Panc1 (cell line): ENCODE measurements around the gene PHTF2. TPM values are rescaled to one million over a fixed set of nuclear protein-coding genes. Genes with fewer than 3 reads are reported as not detected.

ENCODE experiments used
- ATAC-seq: fragments of 200-7000 bp; cut with Tn5 transposase; 2 replicates; pipeline ENCODE4 v1.9.1; 2020; ENCODE audit warnings: mild to moderate bottlenecking, moderate library complexity
- BruUV-seq: library from RNA; stranded (reverse); fragments of 400-500 nt; replicated peaks from 2 replicates; lab custom pipeline; 2021; lab: Mats Ljungman, UMichigan
- CTCF ChIA-PET: fragments of 300-600 bp; sonication (Branson Sonifier 250); formaldehyde crosslinking; loops from one replicate; lab custom pipeline; 2022; ENCODE audit warnings: antibody characterized with exemption; lab: Charles Lee
- POLR2A ChIA-PET: fragments of 300-600 bp; sonication (Branson Sonifier 250); formaldehyde crosslinking; loops from one replicate; lab custom pipeline; 2022; ENCODE audit warnings: antibody characterized with exemption; lab: Charles Lee
- DNase-seq: peaks from one replicate; pipeline ENCODE4 v3.0.0-alpha.2; 2010; ENCODE audit warnings: low read depth, low spot score
- H3K27ac ChIP-seq: 2 replicates; pipeline ENCODE4 v1.5.1; 2011; ENCODE audit warnings: mild to moderate bottlenecking, low read length, inconsistent platforms
- H3K27me3 ChIP-seq: fragments of 200-500 bp; sonication (Bioruptor generic); 2 replicates; pipeline ENCODE4 v1.6.0; 2014; ENCODE audit warnings: low read length, inconsistent platforms; ENCODE audit not compliant: control insufficient read depth, insufficient read depth
- H3K36me3 ChIP-seq: fragments of 200-500 bp; sonication (Bioruptor generic); 2 replicates; pipeline ENCODE4 v1.5.1; 2014; ENCODE audit warnings: inconsistent platforms, mild to moderate bottlenecking, low read length, moderate library complexity; ENCODE audit not compliant: control insufficient read depth, insufficient read depth
- H3K4me1 ChIP-seq: 2 replicates; pipeline ENCODE4 v1.5.1; 2011; ENCODE audit warnings: inconsistent platforms, mild to moderate bottlenecking, low read length, moderate library complexity; ENCODE audit not compliant: control insufficient read depth, insufficient read depth
- H3K4me3 ChIP-seq, 2 experiments: 2 replicates each; pipeline ENCODE4 v1.5.1; 2011 to 2012; ENCODE audit warnings: low read depth in 2 of 2, low read length in 2 of 2, mild to moderate bottlenecking in 2 of 2, inconsistent platforms in 1 of 2, moderate library complexity in 1 of 2
- H3K9me3 ChIP-seq: fragments of 200-500 bp; sonication (Bioruptor generic); 2 replicates; pipeline ENCODE4 v1.5.1; 2014; ENCODE audit warnings: low read depth, mild to moderate bottlenecking, inconsistent platforms, low read length, moderate library complexity; ENCODE audit not compliant: control insufficient read depth, insufficient read depth
- POLR2AphosphoS5 ChIP-seq: IDR thresholded peaks from 2 replicates; pipeline ENCODE4 v1.6.1; 2012; ENCODE audit warnings: mild to moderate bottlenecking, low read depth, low read length, moderate library complexity
- SIN3A ChIP-seq: IDR thresholded peaks from 2 replicates; pipeline ENCODE4 v1.6.1; 2012; ENCODE audit warnings: low read depth, mild to moderate bottlenecking, low read length, moderate library complexity, borderline replicate concordance; ENCODE audit not compliant: insufficient read depth
- TCF7L2 ChIP-seq: IDR thresholded peaks from 2 replicates; pipeline ENCODE4 v1.6.1; 2011; ENCODE audit warnings: mild to moderate bottlenecking, low read depth, low read length, inconsistent platforms
- in situ Hi-C: cut with HindIII; loops from 2 replicates; pipeline ENCODE4 v1.10.0; 2016; ENCODE audit warnings: low sequenced_read_pairs, low pct_unique_long_range_greater_than_20kb
- intact Hi-C: fragments of 100-400 bp; cut with micrococcal nuclease; formaldehyde crosslinking; loops from one replicate; pipeline ENCODE4 v1.10.0; 2022; ENCODE audit not compliant: unreplicated experiment
- total RNA-seq: library from RNA; stranded (reverse); gene quantifications from one replicate; pipeline ENCODE4 v1.2.1, GENCODE V29; 2021; ENCODE audit not compliant: unreplicated experiment
- TF ChIP-seq, protein P1 (sequence below): fragments of 450-650 bp; IDR thresholded peaks from 2 replicates; pipeline ENCODE4 v1.5.1; 2017; ENCODE audit warnings: mild to moderate bottlenecking
- TF ChIP-seq, protein P2 (sequence below), 2 experiments: IDR thresholded peaks; 2 replicates each; pipeline ENCODE4 v1.6.1; 2011 to 2012; ENCODE audit warnings: low read depth in 2 of 2, control low read depth in 1 of 2, low read length in 1 of 2, mild to moderate bottlenecking in 1 of 2, moderate library complexity in 1 of 2; ENCODE audit not compliant: insufficient read depth in 1 of 2

Gene PHTF2
- total RNA-seq, 1 experiment from 2014 or later = 61.5 TPM

DNA sequence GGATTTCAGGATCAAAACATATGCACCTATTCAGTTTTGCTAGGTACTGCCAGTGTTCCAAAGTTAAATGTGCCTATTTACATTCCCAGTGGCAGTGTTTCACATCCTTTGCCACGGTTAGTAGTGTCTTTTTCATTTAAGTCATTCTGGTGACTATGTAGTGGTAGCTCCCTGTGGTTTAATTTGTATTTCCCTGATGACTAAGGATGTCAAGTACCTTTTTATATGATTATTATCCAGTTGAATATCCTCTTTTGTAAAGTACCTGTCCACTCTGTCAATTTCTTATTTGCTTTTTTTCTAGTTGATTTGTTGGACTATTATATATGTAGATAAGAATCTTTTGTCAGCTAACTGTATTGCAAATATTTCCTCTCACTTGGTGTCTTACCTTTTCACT lies 45.4 kb upstream of the PHTF2 start:
- ChIA-PET POLR2A (no interaction called here), CTCF (no interaction called here)
- TF ChIP-seq POLR2AphosphoS5 = no peak
- TF ChIP-seq, protein P1, sequence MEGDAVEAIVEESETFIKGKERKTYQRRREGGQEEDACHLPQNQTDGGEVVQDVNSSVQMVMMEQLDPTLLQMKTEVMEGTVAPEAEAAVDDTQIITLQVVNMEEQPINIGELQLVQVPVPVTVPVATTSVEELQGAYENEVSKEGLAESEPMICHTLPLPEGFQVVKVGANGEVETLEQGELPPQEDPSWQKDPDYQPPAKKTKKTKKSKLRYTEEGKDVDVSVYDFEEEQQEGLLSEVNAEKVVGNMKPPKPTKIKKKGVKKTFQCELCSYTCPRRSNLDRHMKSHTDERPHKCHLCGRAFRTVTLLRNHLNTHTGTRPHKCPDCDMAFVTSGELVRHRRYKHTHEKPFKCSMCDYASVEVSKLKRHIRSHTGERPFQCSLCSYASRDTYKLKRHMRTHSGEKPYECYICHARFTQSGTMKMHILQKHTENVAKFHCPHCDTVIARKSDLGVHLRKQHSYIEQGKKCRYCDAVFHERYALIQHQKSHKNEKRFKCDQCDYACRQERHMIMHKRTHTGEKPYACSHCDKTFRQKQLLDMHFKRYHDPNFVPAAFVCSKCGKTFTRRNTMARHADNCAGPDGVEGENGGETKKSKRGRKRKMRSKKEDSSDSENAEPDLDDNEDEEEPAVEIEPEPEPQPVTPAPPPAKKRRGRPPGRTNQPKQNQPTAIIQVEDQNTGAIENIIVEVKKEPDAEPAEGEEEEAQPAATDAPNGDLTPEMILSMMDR = no peak
- TF ChIP-seq, protein P2, sequence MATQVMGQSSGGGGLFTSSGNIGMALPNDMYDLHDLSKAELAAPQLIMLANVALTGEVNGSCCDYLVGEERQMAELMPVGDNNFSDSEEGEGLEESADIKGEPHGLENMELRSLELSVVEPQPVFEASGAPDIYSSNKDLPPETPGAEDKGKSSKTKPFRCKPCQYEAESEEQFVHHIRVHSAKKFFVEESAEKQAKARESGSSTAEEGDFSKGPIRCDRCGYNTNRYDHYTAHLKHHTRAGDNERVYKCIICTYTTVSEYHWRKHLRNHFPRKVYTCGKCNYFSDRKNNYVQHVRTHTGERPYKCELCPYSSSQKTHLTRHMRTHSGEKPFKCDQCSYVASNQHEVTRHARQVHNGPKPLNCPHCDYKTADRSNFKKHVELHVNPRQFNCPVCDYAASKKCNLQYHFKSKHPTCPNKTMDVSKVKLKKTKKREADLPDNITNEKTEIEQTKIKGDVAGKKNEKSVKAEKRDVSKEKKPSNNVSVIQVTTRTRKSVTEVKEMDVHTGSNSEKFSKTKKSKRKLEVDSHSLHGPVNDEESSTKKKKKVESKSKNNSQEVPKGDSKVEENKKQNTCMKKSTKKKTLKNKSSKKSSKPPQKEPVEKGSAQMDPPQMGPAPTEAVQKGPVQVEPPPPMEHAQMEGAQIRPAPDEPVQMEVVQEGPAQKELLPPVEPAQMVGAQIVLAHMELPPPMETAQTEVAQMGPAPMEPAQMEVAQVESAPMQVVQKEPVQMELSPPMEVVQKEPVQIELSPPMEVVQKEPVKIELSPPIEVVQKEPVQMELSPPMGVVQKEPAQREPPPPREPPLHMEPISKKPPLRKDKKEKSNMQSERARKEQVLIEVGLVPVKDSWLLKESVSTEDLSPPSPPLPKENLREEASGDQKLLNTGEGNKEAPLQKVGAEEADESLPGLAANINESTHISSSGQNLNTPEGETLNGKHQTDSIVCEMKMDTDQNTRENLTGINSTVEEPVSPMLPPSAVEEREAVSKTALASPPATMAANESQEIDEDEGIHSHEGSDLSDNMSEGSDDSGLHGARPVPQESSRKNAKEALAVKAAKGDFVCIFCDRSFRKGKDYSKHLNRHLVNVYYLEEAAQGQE (IDR thresholded peaks at IDR 0.05; ENCODE audit: insufficient read depth in 1 of 2, low read depth in 2 of 2, low read length in 1 of 2) = no peak
- TF ChIP-seq SIN3A = no peak
- TF ChIP-seq TCF7L2 = no peak
- no TSS peak for BruUV-seq
- ATAC-seq = no peak
- H3K27me3 ChIP-seq = no peaks in the 10 kb centered on the region
- H3K27ac ChIP-seq = no peak overlapping the region
- DNase-seq = no peak
- H3K4me1 ChIP-seq = no peaks in the 10 kb centered on the region
- H3K36me3 ChIP-seq = no peaks in the 10 kb centered on the region
- intact Hi-C loops (no loop called here), in situ Hi-C loops (no loop called here)
- H3K4me3 ChIP-seq = no peak overlapping the region
- no peaks in the 10 kb centered on the region for H3K9me3 ChIP-seq

DNA sequence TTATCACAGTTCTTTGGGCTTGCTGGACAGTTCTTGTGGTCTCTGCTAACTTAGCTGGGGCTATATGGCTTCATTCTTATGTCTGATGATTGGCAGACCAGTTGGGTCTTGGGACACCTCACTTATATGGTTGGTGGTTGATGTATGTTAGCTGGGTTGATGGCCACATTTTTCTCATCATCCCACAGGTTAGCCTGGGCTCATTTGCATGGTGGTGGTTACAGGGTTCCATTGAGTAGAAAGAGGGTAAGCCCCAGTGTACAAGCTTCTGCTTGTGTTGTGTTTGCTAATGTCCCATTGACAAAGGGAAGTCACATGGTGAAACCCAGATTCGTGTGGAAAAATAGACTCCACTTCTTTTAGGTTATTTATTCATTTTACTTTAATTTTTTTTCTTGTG lies 41.0 kb upstream of the PHTF2 start:
- intact Hi-C loops (no loop called here), in situ Hi-C loops (no loop called here)
- POLR2A ChIA-PET = interaction anchor here (0.7 kb wide), 1 partner anchor 58 kb away, joined by 4 read pairs; no protein-coding TSS in a partner anchor
- DNase-seq (no peak), ATAC-seq (no peak)
- Histone ChIP-seq H3K27me3 (no peaks in the 10 kb centered on the region), H3K4me1 (no peaks in the 10 kb centered on the region), H3K27ac (no peak overlapping the region), H3K9me3 (no peaks in the 10 kb centered on the region), H3K36me3 (no peaks in the 10 kb centered on the region), H3K4me3 (no peak overlapping the region)
- CTCF ChIA-PET = no interaction called here
- TF ChIP-seq TCF7L2 = no peak
- no peak for TF ChIP-seq POLR2AphosphoS5
- no peak for TF ChIP-seq SIN3A
- TF ChIP-seq, protein P2 (IDR thresholded peaks at IDR 0.05; ENCODE audit: insufficient read depth in 1 of 2, low read depth in 2 of 2, low read length in 1 of 2) = no peak
- TF ChIP-seq, protein P1 = no peak
- no TSS peak for BruUV-seq
